Panc1 (cell line): ENCODE data around the gene HELLS. TPM values are rescaled to one million over a fixed set of nuclear protein-coding genes. Genes with fewer than 3 reads are reported as not detected.

Experiments used
- ATAC-seq: fragments of 200-7000 bp; cut with Tn5 transposase; 2 replicates; pipeline ENCODE4 v1.9.1; 2020; ENCODE audit warnings: mild to moderate bottlenecking, moderate library complexity
- BruUV-seq: library from RNA; stranded (reverse); fragments of 400-500 nt; replicated peaks from 2 replicates; lab custom pipeline; 2021; lab: Mats Ljungman, UMichigan
- CTCF ChIA-PET: fragments of 300-600 bp; sonication (Branson Sonifier 250); formaldehyde crosslinking; loops from one replicate; lab custom pipeline; 2022; ENCODE audit warnings: antibody characterized with exemption; lab: Charles Lee
- POLR2A ChIA-PET: fragments of 300-600 bp; sonication (Branson Sonifier 250); formaldehyde crosslinking; loops from one replicate; lab custom pipeline; 2022; ENCODE audit warnings: antibody characterized with exemption; lab: Charles Lee
- DNase-seq: peaks from one replicate; pipeline ENCODE4 v3.0.0-alpha.2; 2010; ENCODE audit warnings: low read depth, low spot score
- H3K27ac ChIP-seq: 2 replicates; pipeline ENCODE4 v1.5.1; 2011; ENCODE audit warnings: mild to moderate bottlenecking, low read length, inconsistent platforms
- H3K27me3 ChIP-seq: fragments of 200-500 bp; sonication (Bioruptor generic); 2 replicates; pipeline ENCODE4 v1.6.0; 2014; ENCODE audit warnings: low read length, inconsistent platforms; ENCODE audit not compliant: control insufficient read depth, insufficient read depth
- H3K36me3 ChIP-seq: fragments of 200-500 bp; sonication (Bioruptor generic); 2 replicates; pipeline ENCODE4 v1.5.1; 2014; ENCODE audit warnings: inconsistent platforms, mild to moderate bottlenecking, low read length, moderate library complexity; ENCODE audit not compliant: control insufficient read depth, insufficient read depth
- H3K4me1 ChIP-seq: 2 replicates; pipeline ENCODE4 v1.5.1; 2011; ENCODE audit warnings: inconsistent platforms, mild to moderate bottlenecking, low read length, moderate library complexity; ENCODE audit not compliant: control insufficient read depth, insufficient read depth
- H3K4me3 ChIP-seq, 2 experiments: 2 replicates each; pipeline ENCODE4 v1.5.1; 2011 to 2012; ENCODE audit warnings: low read depth in 2 of 2, low read length in 2 of 2, mild to moderate bottlenecking in 2 of 2, inconsistent platforms in 1 of 2, moderate library complexity in 1 of 2
- H3K9me3 ChIP-seq: fragments of 200-500 bp; sonication (Bioruptor generic); 2 replicates; pipeline ENCODE4 v1.5.1; 2014; ENCODE audit warnings: low read depth, mild to moderate bottlenecking, inconsistent platforms, low read length, moderate library complexity; ENCODE audit not compliant: control insufficient read depth, insufficient read depth
- CTCF ChIP-seq: fragments of 450-650 bp; IDR thresholded peaks from 2 replicates; pipeline ENCODE4 v1.5.1; 2017; ENCODE audit warnings: mild to moderate bottlenecking
- POLR2AphosphoS5 ChIP-seq: IDR thresholded peaks from 2 replicates; pipeline ENCODE4 v1.6.1; 2012; ENCODE audit warnings: mild to moderate bottlenecking, low read depth, low read length, moderate library complexity
- REST ChIP-seq, 2 experiments: IDR thresholded peaks; 2 replicates each; pipeline ENCODE4 v1.6.1; 2011 to 2012; ENCODE audit warnings: low read depth in 2 of 2, control low read depth in 1 of 2, low read length in 1 of 2, mild to moderate bottlenecking in 1 of 2, moderate library complexity in 1 of 2; ENCODE audit not compliant: insufficient read depth in 1 of 2
- SIN3A ChIP-seq: IDR thresholded peaks from 2 replicates; pipeline ENCODE4 v1.6.1; 2012; ENCODE audit warnings: low read depth, mild to moderate bottlenecking, low read length, moderate library complexity, borderline replicate concordance; ENCODE audit not compliant: insufficient read depth
- TCF7L2 ChIP-seq: IDR thresholded peaks from 2 replicates; pipeline ENCODE4 v1.6.1; 2011; ENCODE audit warnings: mild to moderate bottlenecking, low read depth, low read length, inconsistent platforms
- in situ Hi-C: cut with HindIII; loops from 2 replicates; pipeline ENCODE4 v1.10.0; 2016; ENCODE audit warnings: low sequenced_read_pairs, low pct_unique_long_range_greater_than_20kb
- intact Hi-C: fragments of 100-400 bp; cut with micrococcal nuclease; formaldehyde crosslinking; loops from one replicate; pipeline ENCODE4 v1.10.0; 2022; ENCODE audit not compliant: unreplicated experiment
- total RNA-seq: library from RNA; stranded (reverse); gene quantifications from one replicate; pipeline ENCODE4 v1.2.1, GENCODE V29; 2021; ENCODE audit not compliant: unreplicated experiment

The HELLS gene
- total RNA-seq, 1 experiment from 2014 or later = 145 TPM

- no peak overlapping the region for H3K27ac ChIP-seq
- DNase-seq (no peak), ATAC-seq (no peak)
- no peak overlapping the region for H3K4me3 ChIP-seq
- POLR2A ChIA-PET = no interaction called here
- H3K36me3 ChIP-seq = peaks cover 4% of the 10 kb centered on the region; the same call in 1 of the 2 replicates
- CTCF ChIA-PET = interaction anchor here (0.6 kb wide), 1 partner anchor 775 kb away, joined by 10 read pairs; no protein-coding TSS in a partner anchor
- intact Hi-C loops = no loop called here
- BruUV-seq = no TSS peak
- no peak for TF ChIP-seq POLR2AphosphoS5
- TF ChIP-seq REST (IDR thresholded peaks at IDR 0.05; ENCODE audit: insufficient read depth in 1 of 2, low read depth in 2 of 2, low read length in 1 of 2) = no peak
- no peak for TF ChIP-seq TCF7L2
- no peak for TF ChIP-seq CTCF
- TF ChIP-seq SIN3A = no peak
- no peaks in the 10 kb centered on the region for H3K9me3 ChIP-seq
- no peaks in the 10 kb centered on the region for H3K27me3 ChIP-seq
- H3K4me1 ChIP-seq = no peaks in the 10 kb centered on the region
- in situ Hi-C loops = no loop called here
Observed at GRCh38 chr10:94521276-94522250, 24.0 kb upstream of the HELLS start.

GRCh38 chr10:94524146-94524545 is 21.4 kb upstream of the HELLS start:
- H3K4me1 ChIP-seq = no peaks in the 10 kb centered on the region
- H3K27me3 ChIP-seq = no peaks in the 10 kb centered on the region
- TF ChIP-seq REST (IDR thresholded peaks at IDR 0.05; ENCODE audit: insufficient read depth in 1 of 2, low read depth in 2 of 2, low read length in 1 of 2) (no peak), CTCF (no peak), POLR2AphosphoS5 (no peak), TCF7L2 (no peak), SIN3A (no peak)
- in situ Hi-C loops = no loop called here
- H3K4me3 ChIP-seq = no peak overlapping the region
- ATAC-seq (no peak), DNase-seq (no peak)
- no TSS peak for BruUV-seq
- intact Hi-C loops = no loop called here
- no peak overlapping the region for H3K27ac ChIP-seq
- peaks cover 4% of the 10 kb centered on the region; the same call in 1 of the 2 replicates for H3K36me3 ChIP-seq
- H3K9me3 ChIP-seq = no peaks in the 10 kb centered on the region
- CTCF ChIA-PET = no interaction called here
- POLR2A ChIA-PET = no interaction called here
